ENCODE data around the gene NHSL2. TPM values are rescaled to one million over a fixed set of nuclear protein-coding genes. Genes with fewer than 3 reads are reported as not detected.

NHSL2 gene
- polyA plus RNA-seq, 4 donors, result under 0.01 to 2.9 (median 1.5) TPM; not detected in 1

DNA sequence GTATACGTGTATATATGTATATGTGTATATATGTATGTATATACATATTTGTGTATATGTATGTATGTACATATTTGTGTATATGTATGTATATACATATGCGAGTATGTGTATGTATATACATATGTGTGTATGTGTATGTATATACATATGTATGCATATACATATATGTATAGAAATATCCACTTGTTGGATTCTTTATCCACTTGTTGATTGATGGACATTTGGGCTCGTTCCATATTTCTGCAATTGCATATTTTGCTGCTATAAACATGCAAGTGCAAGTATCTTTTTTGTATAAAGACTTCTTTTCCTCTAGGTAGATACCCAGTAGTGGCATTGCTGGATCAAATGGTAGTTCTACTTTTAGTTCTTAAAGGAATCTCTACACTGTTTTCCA is 25.5 kb upstream of the NHSL2 start:
- WGBS, 3 donors, result 66 to 77% (median 71%) methylated on average over 3 of the region's 3 CpGs
- no peak for FAIRE-seq

DNA sequence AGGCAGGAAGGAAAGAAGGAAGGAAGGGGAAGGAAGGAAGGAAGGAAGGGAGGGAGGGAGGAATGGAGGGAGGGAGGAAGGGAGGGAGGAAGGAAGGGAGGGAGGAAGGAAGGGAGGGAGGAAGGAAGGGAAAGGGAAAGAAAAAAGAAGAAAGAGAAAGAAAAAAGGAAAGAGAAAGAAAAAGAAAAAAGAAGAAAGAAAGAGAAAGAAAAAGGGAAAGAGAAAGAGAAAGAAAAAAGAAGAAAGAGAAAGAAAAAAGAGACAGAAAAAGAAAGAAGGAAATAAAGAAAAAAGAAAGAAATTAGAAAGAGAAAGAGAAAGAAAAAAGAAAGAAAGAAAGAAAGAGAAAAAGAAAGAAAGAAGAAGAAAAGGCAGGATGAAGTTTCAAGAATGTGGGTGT is 15.0 kb upstream of the NHSL2 start:
- Histone ChIP-seq H3K9me3 (ENCODE audit: control insufficient read depth in 2 of 2, insufficient read depth in 1 of 2, low read depth in 1 of 2, low read length in 1 of 2) (no peaks in the 10 kb centered on the region), H3K27ac (ENCODE audit: low read depth in 1 of 3, low read length in 2 of 3) (no peak overlapping the region), H3K27me3 (ENCODE audit: control insufficient read depth in 3 of 3, insufficient read depth in 3 of 3, low read length in 3 of 3) (no peaks in the 10 kb centered on the region), H3K4me3 (ENCODE audit: low read depth in 1 of 3, low read length in 3 of 3) (no peak overlapping the region), H3K36me3 (ENCODE audit: control insufficient read depth in 3 of 3, insufficient read depth in 2 of 3, low read depth in 1 of 3, low read length in 3 of 3) (no peaks in the 10 kb centered on the region), H3K4me1 (ENCODE audit: control insufficient read depth in 3 of 3, insufficient read depth in 2 of 3, low read depth in 1 of 3, low read length in 2 of 3) (no peaks in the 10 kb centered on the region)
- FAIRE-seq, result no peak
- no peak for DNase-seq

More for the DNA sequence above, 25.5 kb upstream of the NHSL2 start:
- no peaks in the 10 kb centered on the region for H3K36me3 ChIP-seq (ENCODE audit: control insufficient read depth in 3 of 3, insufficient read depth in 2 of 3, low read depth in 1 of 3, low read length in 3 of 3)
- H3K4me1 ChIP-seq (ENCODE audit: control insufficient read depth in 3 of 3, insufficient read depth in 2 of 3, low read depth in 1 of 3, low read length in 2 of 3), result no peaks in the 10 kb centered on the region
- H3K9me3 ChIP-seq (ENCODE audit: control insufficient read depth in 2 of 2, insufficient read depth in 1 of 2, low read depth in 1 of 2, low read length in 1 of 2), result no peaks in the 10 kb centered on the region
- no peak for DNase-seq
- H3K4me3 ChIP-seq (ENCODE audit: low read depth in 1 of 3, low read length in 3 of 3), result no peak overlapping the region
- H3K27me3 ChIP-seq (ENCODE audit: control insufficient read depth in 3 of 3, insufficient read depth in 3 of 3, low read length in 3 of 3), result no peaks in the 10 kb centered on the region
- no peak overlapping the region for H3K27ac ChIP-seq (ENCODE audit: low read depth in 1 of 3, low read length in 2 of 3)

DNA sequence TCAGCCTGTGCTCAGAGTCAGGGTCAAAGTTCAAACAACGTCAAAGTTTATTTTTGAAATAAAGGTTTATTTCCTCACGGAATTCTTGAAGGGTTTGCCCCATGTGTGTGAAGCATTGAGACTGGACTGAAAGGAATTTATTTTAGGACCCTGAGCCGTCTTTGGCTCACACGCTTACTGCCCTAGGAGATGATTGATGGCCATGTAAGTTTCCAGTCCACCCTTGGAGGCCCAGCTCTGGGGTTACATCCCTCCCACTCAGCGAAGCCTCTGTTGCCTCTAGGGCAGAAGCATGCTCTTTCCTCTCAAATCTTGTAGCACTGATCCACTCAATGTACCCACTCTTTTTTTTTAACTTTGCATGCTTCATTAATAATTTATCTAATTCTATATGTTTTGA is 4.5 kb upstream of the NHSL2 start:
- WGBS, 3 donors, result 52 to 55% (median 53%) methylated on average over 5 of the region's 5 CpGs

DNA sequence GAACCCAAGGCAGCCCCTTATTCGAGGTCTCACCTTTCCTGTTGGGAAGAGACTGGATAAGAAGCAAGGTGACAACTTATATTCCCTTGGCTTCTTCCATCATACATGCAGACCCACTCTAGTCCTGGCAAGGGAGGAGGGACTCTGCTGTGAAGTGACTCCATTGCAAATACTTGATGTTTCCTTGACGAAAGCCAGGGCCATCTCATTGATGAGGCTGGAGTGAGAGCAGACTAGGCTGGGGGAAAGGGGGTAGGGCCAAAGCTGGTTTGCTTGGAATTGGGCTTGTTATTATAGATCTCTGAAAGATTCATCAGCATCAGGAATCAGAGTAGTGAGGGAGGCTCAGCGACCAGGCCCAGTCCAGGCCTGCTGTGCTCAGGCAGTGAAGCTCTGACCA is 2.3 kb upstream of the NHSL2 start:
- Histone ChIP-seq H3K27me3 (ENCODE audit: control insufficient read depth in 3 of 3, insufficient read depth in 3 of 3, low read length in 3 of 3) (peaks cover 5 to 36% (median 6%) of the 10 kb centered on the region in 3 donors), H3K4me1 (ENCODE audit: control insufficient read depth in 3 of 3, insufficient read depth in 2 of 3, low read depth in 1 of 3, low read length in 2 of 3) (no peaks in the 10 kb centered on the region), H3K9me3 (ENCODE audit: control insufficient read depth in 2 of 2, insufficient read depth in 1 of 2, low read depth in 1 of 2, low read length in 1 of 2) (no peaks in the 10 kb centered on the region), H3K27ac (ENCODE audit: low read depth in 1 of 3, low read length in 2 of 3) (no peak overlapping the region), H3K4me3 (ENCODE audit: low read depth in 1 of 3, low read length in 3 of 3) (no peak overlapping the region), H3K36me3 (ENCODE audit: control insufficient read depth in 3 of 3, insufficient read depth in 2 of 3, low read depth in 1 of 3, low read length in 3 of 3) (no peaks in the 10 kb centered on the region)
- FAIRE-seq (no peak), DNase-seq (no peak)
- WGBS, 3 donors, result 52 to 76% (median 61%) methylated on average over 3 of the region's 3 CpGs

More for the DNA sequence above, 4.5 kb upstream of the NHSL2 start:
- H3K27ac ChIP-seq (ENCODE audit: low read depth in 1 of 3, low read length in 2 of 3), result no peak overlapping the region
- H3K36me3 ChIP-seq (ENCODE audit: control insufficient read depth in 3 of 3, insufficient read depth in 2 of 3, low read depth in 1 of 3, low read length in 3 of 3), result no peaks in the 10 kb centered on the region
- no peak overlapping the region for H3K4me3 ChIP-seq (ENCODE audit: low read depth in 1 of 3, low read length in 3 of 3)
- no peaks in the 10 kb centered on the region for H3K9me3 ChIP-seq (ENCODE audit: control insufficient read depth in 2 of 2, insufficient read depth in 1 of 2, low read depth in 1 of 2, low read length in 1 of 2)
- H3K4me1 ChIP-seq (ENCODE audit: control insufficient read depth in 3 of 3, insufficient read depth in 2 of 3, low read depth in 1 of 3, low read length in 2 of 3), result no peaks in the 10 kb centered on the region
- DNase-seq (no peak), FAIRE-seq (no peak)
- H3K27me3 ChIP-seq (ENCODE audit: control insufficient read depth in 3 of 3, insufficient read depth in 3 of 3, low read length in 3 of 3), result peaks cover 5 to 21% (median 6%) of the 10 kb centered on the region in 3 donors

DNA sequence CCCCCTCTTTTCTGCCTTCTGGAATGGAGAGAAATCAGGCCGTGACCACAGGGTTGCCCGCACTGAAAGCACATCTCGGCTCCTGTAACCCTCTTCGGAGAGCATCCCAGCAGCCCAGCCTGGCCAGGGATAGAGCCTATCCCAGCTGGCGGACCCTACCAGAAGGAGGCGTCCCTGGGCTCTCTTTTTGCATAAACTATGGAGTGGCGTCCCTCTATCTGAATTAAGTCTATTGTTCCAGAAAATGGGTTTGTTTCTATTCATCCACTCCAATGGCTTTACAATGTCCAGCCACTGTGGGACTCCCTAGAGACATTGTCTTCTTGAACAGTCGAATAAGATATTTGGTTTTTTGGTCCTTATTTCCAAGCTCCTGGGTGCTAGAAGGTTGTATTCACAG is 689 bp upstream of the NHSL2 start:
- 27 to 48% (median 42%) methylated on average over 8 of the region's 8 CpGs for WGBS, 3 donors
- H3K4me1 ChIP-seq (ENCODE audit: control insufficient read depth in 3 of 3, insufficient read depth in 2 of 3, low read depth in 1 of 3, low read length in 2 of 3), result no peaks in the 10 kb centered on the region
- H3K4me3 ChIP-seq (ENCODE audit: low read depth in 1 of 3, low read length in 3 of 3), result no peak overlapping the region
- no peak overlapping the region for H3K27ac ChIP-seq (ENCODE audit: low read depth in 1 of 3, low read length in 2 of 3)
- H3K36me3 ChIP-seq (ENCODE audit: control insufficient read depth in 3 of 3, insufficient read depth in 2 of 3, low read depth in 1 of 3, low read length in 3 of 3), result no peaks in the 10 kb centered on the region
- H3K9me3 ChIP-seq (ENCODE audit: control insufficient read depth in 2 of 2, insufficient read depth in 1 of 2, low read depth in 1 of 2, low read length in 1 of 2), result no peaks in the 10 kb centered on the region
- FAIRE-seq, result no peak
- H3K27me3 ChIP-seq (ENCODE audit: control insufficient read depth in 3 of 3, insufficient read depth in 3 of 3, low read length in 3 of 3), result peaks cover 5 to 37% (median 6%) of the 10 kb centered on the region in 3 donors
- DNase-seq, result no peak

DNA sequence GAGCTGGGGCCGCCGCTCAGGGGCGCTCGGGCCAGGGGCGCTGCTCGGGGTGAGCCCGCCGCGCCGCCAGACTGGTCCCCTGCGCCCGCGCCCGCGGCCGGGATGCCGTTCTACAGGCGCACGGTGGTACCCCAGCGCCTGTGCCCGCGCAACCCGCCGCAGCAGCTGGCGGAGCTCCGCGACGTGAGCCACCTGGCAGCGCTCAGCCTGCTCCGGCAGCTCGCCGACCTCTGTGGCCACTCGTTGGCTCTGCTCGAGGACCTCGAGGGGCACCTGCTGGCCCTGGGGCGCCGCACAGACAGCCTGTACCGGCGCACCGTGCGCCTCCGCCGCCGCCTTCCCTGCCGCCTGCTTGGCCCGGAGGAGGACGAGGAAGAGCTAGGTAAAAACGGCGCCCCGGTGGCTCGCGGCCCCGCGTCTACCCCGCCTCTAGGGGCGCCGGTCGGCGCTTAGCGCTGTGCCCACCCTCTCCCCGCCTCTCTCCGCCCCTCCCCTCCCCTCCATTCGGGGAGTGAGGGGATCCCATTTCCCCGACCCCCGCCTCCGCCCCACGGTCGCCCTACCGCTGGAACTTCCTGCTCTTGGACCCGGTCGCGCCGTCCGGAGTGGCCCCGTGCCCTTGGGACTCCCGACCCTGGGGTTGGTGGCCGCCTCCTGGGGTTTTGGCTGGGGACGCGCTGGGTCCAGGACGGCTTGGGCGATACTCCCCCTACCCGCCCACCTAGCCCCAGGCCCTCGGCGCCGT is 513 bp downstream of the NHSL2 start:
- Histone ChIP-seq H3K36me3 (ENCODE audit: control insufficient read depth in 3 of 3, insufficient read depth in 2 of 3, low read depth in 1 of 3, low read length in 3 of 3) (no peaks in the 10 kb centered on the region), H3K27ac (ENCODE audit: low read depth in 1 of 3, low read length in 2 of 3) (no peak overlapping the region), H3K4me1 (ENCODE audit: control insufficient read depth in 3 of 3, insufficient read depth in 2 of 3, low read depth in 1 of 3, low read length in 2 of 3) (no peaks in the 10 kb centered on the region), H3K9me3 (ENCODE audit: control insufficient read depth in 2 of 2, insufficient read depth in 1 of 2, low read depth in 1 of 2, low read length in 1 of 2) (no peaks in the 10 kb centered on the region), H3K4me3 (ENCODE audit: low read depth in 1 of 3, low read length in 3 of 3) (peak overlapping the region in 2 of 3 donors; percentile 17 to 25), H3K27me3 (ENCODE audit: control insufficient read depth in 3 of 3, insufficient read depth in 3 of 3, low read length in 3 of 3) (peaks cover 4 to 35% (median 6%) of the 10 kb centered on the region in 3 donors)
- DNase-seq (peak in 1 of 2 donors; percentile 28), FAIRE-seq (no peak)
- 1 to 31% (median 8%) methylated on average over 33 to 85 of the region's 85 CpGs for WGBS, 3 donors

DNA sequence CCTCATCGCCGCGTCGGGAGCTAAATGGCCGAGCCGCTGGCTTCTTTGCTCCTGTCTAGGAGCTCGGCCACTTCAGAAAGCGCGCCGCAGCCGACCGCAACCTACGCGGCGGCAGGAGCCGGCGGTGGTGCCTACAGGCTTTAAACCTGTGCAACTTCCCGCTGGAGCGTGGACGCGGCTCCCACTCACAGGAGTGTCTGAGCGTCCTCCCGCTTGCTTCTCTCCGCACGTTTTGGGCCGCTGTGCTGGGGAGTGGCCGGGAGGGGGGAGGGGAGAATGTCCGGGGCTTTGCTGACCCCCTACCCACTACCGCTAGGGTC is 1.0 kb downstream of the NHSL2 start:
- FAIRE-seq, result no peak
- DNase-seq, result peak in 1 of 2 donors; percentile 2
- Histone ChIP-seq H3K4me3 (ENCODE audit: low read depth in 1 of 3, low read length in 3 of 3) (peak overlapping the region in 1 of 3 donors; percentile 25), H3K9me3 (ENCODE audit: control insufficient read depth in 2 of 2, insufficient read depth in 1 of 2, low read depth in 1 of 2, low read length in 1 of 2) (no peaks in the 10 kb centered on the region), H3K36me3 (ENCODE audit: control insufficient read depth in 3 of 3, insufficient read depth in 2 of 3, low read depth in 1 of 3, low read length in 3 of 3) (no peaks in the 10 kb centered on the region), H3K4me1 (ENCODE audit: control insufficient read depth in 3 of 3, insufficient read depth in 2 of 3, low read depth in 1 of 3, low read length in 2 of 3) (no peaks in the 10 kb centered on the region), H3K27me3 (ENCODE audit: control insufficient read depth in 3 of 3, insufficient read depth in 3 of 3, low read length in 3 of 3) (peaks cover 3 to 34% (median 6%) of the 10 kb centered on the region in 3 donors), H3K27ac (ENCODE audit: low read depth in 1 of 3, low read length in 2 of 3) (no peak overlapping the region)
- WGBS, 3 donors, result 4 to 53% (median 10%) methylated on average over 23 to 29 of the region's 29 CpGs

DNA sequence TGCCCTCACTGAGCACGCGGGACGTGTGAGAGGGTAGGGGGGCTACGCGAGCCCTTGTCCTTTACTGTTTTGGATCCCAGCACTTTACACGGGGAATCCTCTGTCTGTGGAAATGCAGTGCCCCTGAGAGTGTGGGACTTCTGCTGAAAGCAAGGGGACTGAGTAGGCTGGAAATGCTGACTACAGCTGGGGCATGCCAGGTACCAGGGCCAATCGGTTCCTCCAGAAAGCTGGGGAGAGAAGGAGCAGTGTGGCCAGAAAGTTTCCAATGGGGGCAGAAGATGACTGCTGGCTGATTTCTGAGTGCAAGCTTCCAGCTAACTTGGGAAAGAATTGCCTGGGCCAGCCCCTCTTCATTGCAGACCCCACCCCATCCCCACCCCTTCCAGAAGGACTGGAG is 1.5 kb downstream of the NHSL2 start:
- 36 to 52% (median 39%) methylated on average over 7 of the region's 7 CpGs for WGBS, 3 donors
- peaks cover 3 to 34% (median 6%) of the 10 kb centered on the region in 3 donors for H3K27me3 ChIP-seq (ENCODE audit: control insufficient read depth in 3 of 3, insufficient read depth in 3 of 3, low read length in 3 of 3)
- H3K36me3 ChIP-seq (ENCODE audit: control insufficient read depth in 3 of 3, insufficient read depth in 2 of 3, low read depth in 1 of 3, low read length in 3 of 3), result no peaks in the 10 kb centered on the region
- H3K4me3 ChIP-seq (ENCODE audit: low read depth in 1 of 3, low read length in 3 of 3), result no peak overlapping the region
- FAIRE-seq, result no peak
- H3K4me1 ChIP-seq (ENCODE audit: control insufficient read depth in 3 of 3, insufficient read depth in 2 of 3, low read depth in 1 of 3, low read length in 2 of 3), result no peaks in the 10 kb centered on the region
- no peaks in the 10 kb centered on the region for H3K9me3 ChIP-seq (ENCODE audit: control insufficient read depth in 2 of 2, insufficient read depth in 1 of 2, low read depth in 1 of 2, low read length in 1 of 2)
- H3K27ac ChIP-seq (ENCODE audit: low read depth in 1 of 3, low read length in 2 of 3), result no peak overlapping the region
- no peak for DNase-seq

Measured in small intestine (tissue), 7 donors.